ENCODE measurements around the gene A1CF. TPM values are rescaled to one million over a fixed set of nuclear protein-coding genes. Genes with fewer than 3 reads are reported as not detected.
"Not testable (repeated sequence)": the region's sequence is repeated elsewhere in the genome, so short reads cannot be mapped to it uniquely, and the experiment has no call there.

The A1CF gene
- total and polyA plus RNA-seq, 12 donors = 0.04 to 0.07 (median 0.04) TPM; not detected in 9

- H3K9me3 ChIP-seq (replicated peaks in 1 of 3); H3K27me3 ChIP-seq; H3K4me3 ChIP-seq; intact Hi-C loops (cut with DNase I); H3K4me1 ChIP-seq (replicated peaks in 1 of 2); H3K36me3 ChIP-seq (replicated peaks in 1 of 2); H3K27ac ChIP-seq; DNase-seq: not testable (repeated sequence)
- 86 to 100% (median 91%) methylated on average over 3 to 5 of the region's 5 CpGs for WGBS, 4 donors
Measured at GRCh38 chr10:50766774-50767513, 118.5 kb downstream of the A1CF start.

Other genes with a start within 250 kb of the A1CF start
- 1 to 10 TPM; 1.9 to 8.8 (median 5.3) TPM for gene ASAH2B, start 145.7 kb downstream of the A1CF start, total RNA-seq
- 10 to 100 TPM in 1 of 3 donors, 1 to 10 TPM in 2; 2.8 to 13.3 (median 3.1) TPM for gene ASAH2B, start 145.7 kb downstream of the A1CF start, polyA plus RNA-seq
- gene PRKG1, start 188.9 kb upstream of the A1CF start, total RNA-seq = 100 to 1,000 TPM in 1 of 9 donors, 10 to 100 TPM in 8; 24.3 to 104 (median 52.7) TPM
- gene PRKG1, start 188.9 kb upstream of the A1CF start, polyA plus RNA-seq = 10 to 100 TPM in 2 of 3 donors, 1 to 10 TPM in 1; 6.9 to 15.5 (median 14.4) TPM